ENCODE results near the gene ARSI. TPM values are rescaled to one million over a fixed set of nuclear protein-coding genes. Genes with fewer than 3 reads are reported as not detected.

The ARSI gene
- total and polyA plus RNA-seq, 2 of the 13 experiments (the other 11 are each of a cell fraction or from before 2014, with no cell fraction given): 4.2 to 33.9 TPM

DNA sequence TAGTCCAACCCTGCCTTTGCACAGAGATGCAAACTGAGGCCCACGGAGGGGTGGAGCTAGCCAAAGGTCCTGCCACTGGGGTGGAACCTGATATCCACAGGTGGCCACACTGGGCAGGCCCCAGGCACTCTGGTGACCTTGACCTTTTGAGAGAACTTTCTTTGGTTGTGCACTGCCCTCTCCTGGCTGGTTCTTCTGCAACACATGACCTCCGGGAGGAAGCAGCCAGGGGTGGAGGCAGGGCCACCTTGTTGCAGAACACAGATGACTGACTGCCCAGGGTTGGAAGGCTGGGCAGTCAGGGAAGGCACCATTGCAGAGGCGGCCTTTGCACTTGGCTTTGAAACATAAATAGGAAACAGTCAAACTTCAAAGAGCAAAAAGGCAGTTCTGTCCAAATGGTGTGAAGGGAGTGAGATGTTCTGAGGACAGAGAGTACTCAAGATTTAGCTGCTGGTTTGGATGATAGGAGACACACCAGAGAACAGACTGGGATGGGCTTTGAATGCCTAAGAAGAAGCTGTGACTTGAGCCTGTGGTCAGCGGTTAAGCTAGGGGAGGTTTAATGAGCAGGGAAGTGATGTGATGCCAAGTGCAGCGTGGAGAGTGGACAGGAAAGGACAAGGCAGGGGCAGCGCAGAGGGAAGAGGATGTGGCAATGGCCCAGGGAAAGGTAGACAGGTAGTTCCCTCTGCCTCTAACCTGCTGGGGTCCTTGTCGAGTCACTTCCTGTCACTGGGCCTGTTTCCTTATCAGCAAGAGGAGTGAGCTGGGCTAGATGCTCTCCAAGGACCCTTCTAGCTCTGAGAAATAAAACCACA is 48.0 kb upstream of the ARSI start (continued):
- TF ChIP-seq AKNA (CRISPR knock-in tag; IDR thresholded peaks at IDR 0.05; ENCODE audit: borderline replicate concordance) (no peak), FOXM1 (CRISPR knock-in tag; IDR thresholded peaks at IDR 0.05) (no peak), CHD2 (IDR thresholded peaks at IDR 0.05; ENCODE audit: low read depth, low read length) (no peak), ARNT (IDR thresholded peaks at IDR 0.05) (no peak), MEIS1 (CRISPR knock-in tag; IDR thresholded peaks at IDR 0.05; ENCODE audit: borderline replicate concordance) (peak; percentile 86; the same call in 1 of the 2 replicates), POLR2AphosphoS5 (IDR thresholded peaks at IDR 0.05; ENCODE audit: low read depth, low read length) (no peak), ZNF235 (CRISPR knock-in tag; IDR thresholded peaks at IDR 0.05; ENCODE audit: borderline replicate concordance) (no peak), TERF1 (CRISPR knock-in tag; IDR thresholded peaks at IDR 0.05) (no peak), ZIK1 (CRISPR knock-in tag; IDR thresholded peaks at IDR 0.05; ENCODE audit: borderline replicate concordance, low read depth) (no peak), KDM4B (CRISPR knock-in tag; IDR thresholded peaks at IDR 0.05) (peak; percentile 76; the same call in 1 of the 2 replicates), ZNF776 (CRISPR knock-in tag; IDR thresholded peaks at IDR 0.05) (no peak)
- TF ChIP-seq, protein P1, sequence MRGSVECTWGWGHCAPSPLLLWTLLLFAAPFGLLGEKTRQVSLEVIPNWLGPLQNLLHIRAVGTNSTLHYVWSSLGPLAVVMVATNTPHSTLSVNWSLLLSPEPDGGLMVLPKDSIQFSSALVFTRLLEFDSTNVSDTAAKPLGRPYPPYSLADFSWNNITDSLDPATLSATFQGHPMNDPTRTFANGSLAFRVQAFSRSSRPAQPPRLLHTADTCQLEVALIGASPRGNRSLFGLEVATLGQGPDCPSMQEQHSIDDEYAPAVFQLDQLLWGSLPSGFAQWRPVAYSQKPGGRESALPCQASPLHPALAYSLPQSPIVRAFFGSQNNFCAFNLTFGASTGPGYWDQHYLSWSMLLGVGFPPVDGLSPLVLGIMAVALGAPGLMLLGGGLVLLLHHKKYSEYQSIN (CRISPR knock-in tag; IDR thresholded peaks at IDR 0.05; ENCODE audit: borderline replicate concordance): no peak
- TF ChIP-seq, protein P2, sequence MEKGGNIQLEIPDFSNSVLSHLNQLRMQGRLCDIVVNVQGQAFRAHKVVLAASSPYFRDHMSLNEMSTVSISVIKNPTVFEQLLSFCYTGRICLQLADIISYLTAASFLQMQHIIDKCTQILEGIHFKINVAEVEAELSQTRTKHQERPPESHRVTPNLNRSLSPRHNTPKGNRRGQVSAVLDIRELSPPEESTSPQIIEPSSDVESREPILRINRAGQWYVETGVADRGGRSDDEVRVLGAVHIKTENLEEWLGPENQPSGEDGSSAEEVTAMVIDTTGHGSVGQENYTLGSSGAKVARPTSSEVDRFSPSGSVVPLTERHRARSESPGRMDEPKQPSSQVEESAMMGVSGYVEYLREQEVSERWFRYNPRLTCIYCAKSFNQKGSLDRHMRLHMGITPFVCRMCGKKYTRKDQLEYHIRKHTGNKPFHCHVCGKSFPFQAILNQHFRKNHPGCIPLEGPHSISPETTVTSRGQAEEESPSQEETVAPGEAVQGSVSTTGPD (CRISPR knock-in tag; IDR thresholded peaks at IDR 0.05): no peak
- TF ChIP-seq, protein P3, sequence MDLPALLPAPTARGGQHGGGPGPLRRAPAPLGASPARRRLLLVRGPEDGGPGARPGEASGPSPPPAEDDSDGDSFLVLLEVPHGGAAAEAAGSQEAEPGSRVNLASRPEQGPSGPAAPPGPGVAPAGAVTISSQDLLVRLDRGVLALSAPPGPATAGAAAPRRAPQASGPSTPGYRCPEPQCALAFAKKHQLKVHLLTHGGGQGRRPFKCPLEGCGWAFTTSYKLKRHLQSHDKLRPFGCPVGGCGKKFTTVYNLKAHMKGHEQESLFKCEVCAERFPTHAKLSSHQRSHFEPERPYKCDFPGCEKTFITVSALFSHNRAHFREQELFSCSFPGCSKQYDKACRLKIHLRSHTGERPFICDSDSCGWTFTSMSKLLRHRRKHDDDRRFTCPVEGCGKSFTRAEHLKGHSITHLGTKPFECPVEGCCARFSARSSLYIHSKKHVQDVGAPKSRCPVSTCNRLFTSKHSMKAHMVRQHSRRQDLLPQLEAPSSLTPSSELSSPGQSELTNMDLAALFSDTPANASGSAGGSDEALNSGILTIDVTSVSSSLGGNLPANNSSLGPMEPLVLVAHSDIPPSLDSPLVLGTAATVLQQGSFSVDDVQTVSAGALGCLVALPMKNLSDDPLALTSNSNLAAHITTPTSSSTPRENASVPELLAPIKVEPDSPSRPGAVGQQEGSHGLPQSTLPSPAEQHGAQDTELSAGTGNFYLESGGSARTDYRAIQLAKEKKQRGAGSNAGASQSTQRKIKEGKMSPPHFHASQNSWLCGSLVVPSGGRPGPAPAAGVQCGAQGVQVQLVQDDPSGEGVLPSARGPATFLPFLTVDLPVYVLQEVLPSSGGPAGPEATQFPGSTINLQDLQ (CRISPR knock-in tag; IDR thresholded peaks at IDR 0.05): no peak
- TF ChIP-seq, protein P4, sequence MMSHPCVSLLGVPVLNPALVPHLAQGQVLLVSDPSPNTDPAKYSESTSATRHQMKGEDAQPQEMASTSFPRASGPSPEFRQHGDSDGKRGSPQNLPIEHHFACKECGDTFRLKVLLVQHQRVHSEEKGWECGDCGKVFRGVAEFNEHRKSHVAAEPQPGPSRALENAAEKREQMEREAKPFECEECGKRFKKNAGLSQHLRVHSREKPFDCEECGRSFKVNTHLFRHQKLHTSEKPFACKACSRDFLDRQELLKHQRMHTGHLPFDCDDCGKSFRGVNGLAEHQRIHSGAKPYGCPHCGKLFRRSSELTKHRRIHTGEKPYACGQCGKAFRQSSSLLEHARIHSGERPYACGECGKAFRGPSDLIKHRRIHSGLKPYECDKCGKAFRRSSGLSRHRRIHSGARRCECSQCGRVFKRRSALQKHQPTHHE (CRISPR knock-in tag; IDR thresholded peaks at IDR 0.05; ENCODE audit: borderline replicate concordance): no peak
